SK-N-MC (cell line): ENCODE measurements around the gene ATP1A3.

ENCODE experiments used
- EZH2 ChIP-seq: fragments of 200-600 bp; sonication (generic); IDR thresholded peaks from one replicate; pipeline ENCODE4 v1.6.1; 2017; ENCODE audit warnings: antibody characterized with exemption
- FOXP2 ChIP-seq: optimal IDR thresholded peaks from 2 replicates; pipeline ENCODE3; 2011; ENCODE audit warnings: mild to moderate bottlenecking, moderate library complexity; ENCODE audit not compliant: insufficient read depth; ENCODE audit errors: extremely low read length, control extremely low read depth
- POLR2AphosphoS5 ChIP-seq: IDR thresholded peaks from 2 replicates; pipeline ENCODE4 v1.6.1; 2012; ENCODE audit warnings: mild to moderate bottlenecking, low read depth, low read length, borderline replicate concordance

DNA sequence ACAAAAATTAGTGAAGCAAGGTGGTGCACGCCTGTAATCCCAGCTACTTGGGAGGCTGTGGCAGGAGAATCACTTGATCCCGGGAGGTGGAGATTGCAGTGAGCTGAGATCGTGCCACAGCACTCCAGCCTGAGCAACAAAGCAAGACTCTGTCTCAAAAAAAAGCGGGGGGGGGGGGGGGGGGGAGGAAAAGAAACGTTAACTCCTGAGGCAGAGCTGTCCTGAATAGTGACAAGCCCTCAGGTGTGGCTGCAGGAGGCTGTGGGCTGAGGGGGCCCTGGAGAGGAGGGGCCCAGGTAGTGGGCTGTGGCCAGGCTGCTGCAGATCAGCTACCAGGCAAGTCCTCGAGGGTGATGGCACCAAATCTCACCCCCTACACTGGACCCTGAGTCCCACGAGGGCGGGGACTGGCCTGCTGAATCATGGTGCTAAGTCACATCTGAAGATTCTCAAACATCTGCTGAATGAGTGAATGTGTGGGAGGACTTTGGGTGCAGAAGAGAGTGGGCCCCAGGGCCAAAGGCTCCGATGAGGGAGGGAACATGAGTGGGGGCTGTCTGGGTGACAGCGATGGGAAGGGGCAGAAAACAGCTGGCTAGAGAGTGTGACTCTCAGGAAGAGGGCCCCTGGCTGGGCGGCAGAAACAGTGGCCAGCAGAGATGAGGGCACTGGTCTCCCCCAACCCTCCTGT is 24.6 kb upstream of the ATP1A3 start:
- TF ChIP-seq EZH2: no peak
- no peak for TF ChIP-seq POLR2AphosphoS5
- no peak for TF ChIP-seq FOXP2
